GM15510 (cell line): ENCODE measurements around the gene STAM.

Source experiments
- POLR2A ChIP-seq: IDR thresholded peaks from 3 replicates; pipeline ENCODE4 v1.6.1; 2011; ENCODE audit warnings: borderline replicate concordance; ENCODE audit not compliant: insufficient read length; ENCODE audit errors: extremely low read depth

The STAM gene

GRCh38 chr10:17662193-17663138 is 18.5 kb downstream of the STAM start:
- TF ChIP-seq POLR2A = no peak

- no peak for TF ChIP-seq POLR2A
Measured at GRCh38 chr10:17663450-17663849, 19.5 kb downstream of the STAM start.

GRCh38 chr10:17665747-17666146 is 21.8 kb downstream of the STAM start:
- no peak for TF ChIP-seq POLR2A

GRCh38 chr10:17668435-17669184 is 24.7 kb downstream of the STAM start:
- TF ChIP-seq POLR2A = no peak

- TF ChIP-seq POLR2A = no peak
Measured at GRCh38 chr10:17669185-17669872, 25.4 kb downstream of the STAM start.

- TF ChIP-seq POLR2A = no peak
Measured at GRCh38 chr10:17671307-17671706, 27.4 kb downstream of the STAM start.

- no peak for TF ChIP-seq POLR2A
Measured at GRCh38 chr10:17673471-17674061, 29.6 kb downstream of the STAM start.

GRCh38 chr10:17674566-17674965 is 30.6 kb downstream of the STAM start:
- TF ChIP-seq POLR2A = no peak

GRCh38 chr10:17675638-17676037 is 31.7 kb downstream of the STAM start:
- no peak for TF ChIP-seq POLR2A

- no peak for TF ChIP-seq POLR2A
Measured at GRCh38 chr10:17676919-17677318, 33.0 kb downstream of the STAM start.

- no peak for TF ChIP-seq POLR2A
Measured at GRCh38 chr10:17682236-17682946, 38.4 kb downstream of the STAM start.

GRCh38 chr10:17683541-17683940 is 39.6 kb downstream of the STAM start:
- TF ChIP-seq POLR2A = no peak

GRCh38 chr10:17684537-17684936 is 40.6 kb downstream of the STAM start:
- no peak for TF ChIP-seq POLR2A

- no peak for TF ChIP-seq POLR2A
Measured at GRCh38 chr10:17685233-17685840, 41.4 kb downstream of the STAM start.

GRCh38 chr10:17687117-17687831 is 43.3 kb downstream of the STAM start:
- TF ChIP-seq POLR2A = no peak
